NOMO-1 treated with dmso at 0.1 percent for 144 hours (cell line): Measurements from ENCODE around the gene MATR3.
"Not testable (repeated sequence)": the region's sequence is repeated elsewhere in the genome, so short reads cannot be mapped to it uniquely, and the experiment has no call there.

ENCODE experiments used
- DNase-seq: peaks from one replicate; lab custom pipeline; 2025; ENCODE audit not compliant: unreplicated experiment; lab: John Stamatoyannopoulos, UW

The MATR3 gene

GRCh38 chr5:139342423-139342723 is 48.8 kb downstream of the MATR3 start:
- no peak for DNase-seq

GRCh38 chr5:139343476-139343875 is 49.9 kb downstream of the MATR3 start:
- DNase-seq, result no peak

- DNase-seq, result no peak
Observed at GRCh38 chr5:139344177-139344576, 50.6 kb downstream of the MATR3 start.

GRCh38 chr5:139345442-139345841 is 51.9 kb downstream of the MATR3 start:
- DNase-seq, result not testable (repeated sequence)

- not testable (repeated sequence) for DNase-seq
Observed at GRCh38 chr5:139347863-139348262, 54.3 kb downstream of the MATR3 start.

DNA sequence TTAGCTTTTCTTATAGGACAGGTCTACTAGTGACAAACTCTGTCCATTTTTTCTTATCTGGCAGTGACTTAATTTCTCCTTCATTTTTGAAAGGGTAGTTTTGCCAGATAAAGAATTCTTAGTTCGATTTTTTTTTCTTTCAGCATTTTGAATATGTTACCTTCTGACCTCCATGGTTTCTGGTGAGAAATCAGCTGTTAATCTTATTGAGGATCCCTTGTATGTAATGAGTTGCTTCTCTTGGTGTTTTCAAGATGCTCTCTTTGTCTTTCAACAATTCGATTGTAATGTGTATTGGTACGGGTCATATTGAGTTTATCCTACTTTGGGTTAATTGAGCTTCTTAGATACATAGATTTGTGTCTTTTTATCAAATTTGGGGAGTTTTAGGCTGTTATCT is 60.6 kb downstream of the MATR3 start:
- DNase-seq, result no peak

- DNase-seq, result not testable (repeated sequence)
Observed at GRCh38 chr5:139355900-139356299, 62.4 kb downstream of the MATR3 start.

DNA sequence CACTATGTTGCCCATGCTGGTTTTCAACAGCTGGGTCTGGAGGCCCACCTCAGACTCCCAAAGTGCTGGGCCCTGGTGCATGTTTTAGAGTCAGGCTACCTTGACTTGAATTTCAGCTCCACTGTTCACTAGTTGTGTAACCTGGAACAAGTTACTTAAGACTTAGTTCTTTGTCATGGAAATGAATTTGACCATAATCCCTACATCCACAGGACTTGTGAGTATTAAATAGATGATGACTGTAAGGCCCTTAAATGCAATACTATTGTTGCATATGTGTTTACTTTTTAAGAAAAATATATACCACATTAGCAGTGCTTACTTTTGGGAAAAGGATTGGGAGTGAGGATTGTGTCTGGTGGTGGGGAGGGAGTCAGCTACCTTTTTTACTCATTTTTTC is 64.5 kb downstream of the MATR3 start:
- DNase-seq, result no peak

DNA sequence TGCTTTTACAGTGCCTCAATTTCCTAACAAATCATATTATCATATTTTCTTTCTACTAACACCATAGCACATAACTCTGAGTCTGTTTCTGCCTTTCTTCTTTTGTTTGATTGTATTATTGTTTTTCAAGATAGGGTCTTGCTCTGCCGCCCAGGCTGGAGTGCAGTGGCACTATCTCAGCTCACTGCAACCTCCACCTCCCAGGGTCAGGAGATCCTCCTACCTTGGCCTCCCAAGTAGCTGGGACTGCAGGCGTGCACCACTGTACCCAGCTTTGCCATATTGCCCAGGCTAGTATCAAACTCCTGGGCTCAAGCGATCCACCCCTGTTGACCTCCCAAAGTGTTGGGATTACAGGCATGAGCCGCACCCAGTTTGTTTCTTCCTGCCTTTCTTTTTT is 66.8 kb downstream of the MATR3 start:
- no peak for DNase-seq

DNA sequence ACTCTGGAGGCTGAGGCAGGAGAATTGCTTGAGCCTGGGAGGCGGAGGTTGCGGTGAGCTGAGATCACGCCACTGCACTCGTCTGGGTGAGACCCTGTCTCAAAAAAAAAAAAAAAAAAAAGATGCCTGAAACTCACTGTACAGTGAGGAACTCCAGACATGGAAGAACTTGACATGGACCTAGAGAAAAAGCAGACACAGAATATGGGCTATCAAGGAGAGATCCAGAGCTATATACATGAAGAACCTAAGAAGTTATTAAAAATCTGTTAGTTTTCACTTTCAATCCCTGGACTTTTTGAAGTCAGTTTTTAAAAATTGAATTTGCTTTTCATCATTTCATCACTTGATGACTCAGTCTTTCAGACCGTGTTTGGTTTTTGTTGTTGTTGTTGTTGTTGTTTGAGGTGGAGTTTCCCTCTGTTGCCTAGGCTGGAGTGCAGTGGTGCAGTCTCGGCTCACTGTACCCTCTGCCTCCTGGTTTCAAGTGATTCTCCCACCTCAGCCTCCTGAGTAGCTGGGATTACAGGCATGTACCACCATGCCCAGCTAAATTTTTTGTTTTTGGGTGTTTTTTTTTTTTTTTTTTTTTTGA is 68.4 kb downstream of the MATR3 start:
- no peak for DNase-seq

- DNase-seq, result no peak
Observed at GRCh38 chr5:139363937-139364336, 70.4 kb downstream of the MATR3 start.

- DNase-seq, result no peak
Observed at GRCh38 chr5:139364466-139364865, 70.9 kb downstream of the MATR3 start.

GRCh38 chr5:139368613-139369012 is 75.1 kb downstream of the MATR3 start:
- no peak for DNase-seq

GRCh38 chr5:139369181-139369580 is 75.6 kb downstream of the MATR3 start:
- DNase-seq, result no peak

GRCh38 chr5:139371482-139372435 is 78.2 kb downstream of the MATR3 start:
- DNase-seq, result no peak

DNA sequence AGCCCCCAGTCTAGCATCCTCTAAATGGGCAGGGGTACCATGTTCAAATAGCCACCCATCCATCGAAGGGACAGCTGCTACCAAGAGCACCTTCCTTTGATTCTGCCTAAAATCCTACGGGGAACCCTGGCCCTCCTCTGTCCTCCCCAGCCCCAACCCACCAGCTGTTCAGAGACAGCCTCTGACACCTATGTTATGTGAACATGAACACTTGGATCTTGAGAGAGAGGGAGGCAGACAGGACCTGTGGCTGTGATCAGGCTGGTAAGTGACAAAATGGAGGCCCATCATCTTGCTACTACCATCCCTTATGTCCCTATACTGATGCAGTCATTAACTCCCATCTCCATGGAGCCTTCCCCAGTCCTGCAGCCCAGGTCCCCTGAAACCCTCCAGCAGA is 81.4 kb downstream of the MATR3 start:
- DNase-seq, result no peak

DNA sequence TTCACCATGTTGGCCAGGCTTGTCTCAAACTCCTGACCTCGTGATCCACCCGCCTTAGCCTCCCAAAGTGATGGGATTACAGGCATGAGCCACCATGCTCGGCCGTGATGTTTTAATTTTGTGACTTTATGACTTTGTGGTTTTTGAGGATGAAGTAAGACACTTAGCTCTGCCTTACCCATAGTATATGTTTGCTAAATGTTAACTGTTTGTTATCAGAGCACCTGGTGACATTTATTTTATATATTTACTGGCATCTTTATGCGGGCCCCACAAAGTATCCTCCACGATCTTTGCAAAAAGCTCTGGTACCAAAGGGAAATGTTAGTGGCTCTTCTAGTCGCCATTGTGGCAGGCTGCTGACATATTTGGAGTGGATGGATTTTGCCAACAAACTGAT is 82.8 kb downstream of the MATR3 start:
- DNase-seq, result no peak

DNA sequence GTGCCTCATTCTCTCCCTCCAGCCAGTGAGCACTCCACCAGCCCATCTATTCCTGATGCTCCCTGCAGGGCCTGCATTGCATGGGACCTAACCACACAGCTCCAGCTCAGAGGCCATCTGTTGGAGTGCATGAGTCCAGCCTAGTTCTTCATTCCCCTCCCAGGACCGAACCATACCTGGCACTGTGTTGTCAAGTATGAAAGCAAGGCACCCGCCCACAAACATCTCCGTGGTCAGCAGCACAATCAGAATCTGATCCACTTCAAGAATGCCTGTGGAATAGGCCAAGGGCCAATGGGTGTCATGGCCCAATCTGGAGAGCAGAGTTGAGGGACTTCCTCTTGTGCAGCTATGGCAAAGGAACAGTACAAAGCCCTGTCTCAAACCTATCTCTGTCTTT is 83.7 kb downstream of the MATR3 start:
- no peak for DNase-seq

- no peak for DNase-seq
Observed at GRCh38 chr5:139378101-139378825, 84.7 kb downstream of the MATR3 start.

DNA sequence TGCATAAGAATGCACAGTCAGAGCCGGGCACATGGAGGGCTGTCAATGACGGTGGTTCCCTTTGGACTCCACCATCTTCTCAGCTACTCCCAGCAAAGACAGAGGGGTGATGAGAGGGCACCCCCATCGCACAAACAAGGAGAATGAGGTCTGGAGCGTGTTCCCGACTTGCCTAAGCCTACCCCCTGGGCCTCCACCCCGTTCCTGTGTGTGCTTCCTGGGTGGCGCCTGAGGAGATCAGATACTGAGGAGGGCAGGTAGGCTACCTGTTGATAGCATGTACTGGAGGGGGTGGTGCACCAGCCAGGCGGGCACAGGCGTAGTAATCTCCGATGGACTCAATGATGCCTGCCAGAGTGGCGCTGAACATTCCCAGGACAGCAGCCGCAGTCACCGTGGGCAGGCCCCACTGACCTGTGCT is 85.4 kb downstream of the MATR3 start:
- no peak for DNase-seq

GRCh38 chr5:139379626-139380449 is 86.3 kb downstream of the MATR3 start:
- DNase-seq, result no peak
